GM12892 (cell line): ENCODE results near the gene SLC45A1.

Experiments used
- DNase-seq: peaks from one replicate; pipeline ENCODE4 v3.0.0; 2011; ENCODE audit not compliant: insufficient read length
- FAIRE-seq: peaks from 2 replicates; lab custom pipeline; 2011; peaks lifted over from hg19 to GRCh38; lab: Jason Lieb, UNC
- POLR2A ChIP-seq: IDR thresholded peaks from 2 replicates; pipeline ENCODE4 v1.6.1; 2011; ENCODE audit warnings: low read depth, low read length, control low read depth
- POLR2AphosphoS5 ChIP-seq: IDR thresholded peaks from 2 replicates; pipeline ENCODE4 v1.6.1; 2011; ENCODE audit warnings: low read depth, low read length, control low read depth
- TAF1 ChIP-seq: IDR thresholded peaks from 2 replicates; pipeline ENCODE4 v1.6.1; 2011; ENCODE audit warnings: low read depth, mild to moderate bottlenecking, control low read depth, low read length, borderline replicate concordance

Gene SLC45A1

DNA sequence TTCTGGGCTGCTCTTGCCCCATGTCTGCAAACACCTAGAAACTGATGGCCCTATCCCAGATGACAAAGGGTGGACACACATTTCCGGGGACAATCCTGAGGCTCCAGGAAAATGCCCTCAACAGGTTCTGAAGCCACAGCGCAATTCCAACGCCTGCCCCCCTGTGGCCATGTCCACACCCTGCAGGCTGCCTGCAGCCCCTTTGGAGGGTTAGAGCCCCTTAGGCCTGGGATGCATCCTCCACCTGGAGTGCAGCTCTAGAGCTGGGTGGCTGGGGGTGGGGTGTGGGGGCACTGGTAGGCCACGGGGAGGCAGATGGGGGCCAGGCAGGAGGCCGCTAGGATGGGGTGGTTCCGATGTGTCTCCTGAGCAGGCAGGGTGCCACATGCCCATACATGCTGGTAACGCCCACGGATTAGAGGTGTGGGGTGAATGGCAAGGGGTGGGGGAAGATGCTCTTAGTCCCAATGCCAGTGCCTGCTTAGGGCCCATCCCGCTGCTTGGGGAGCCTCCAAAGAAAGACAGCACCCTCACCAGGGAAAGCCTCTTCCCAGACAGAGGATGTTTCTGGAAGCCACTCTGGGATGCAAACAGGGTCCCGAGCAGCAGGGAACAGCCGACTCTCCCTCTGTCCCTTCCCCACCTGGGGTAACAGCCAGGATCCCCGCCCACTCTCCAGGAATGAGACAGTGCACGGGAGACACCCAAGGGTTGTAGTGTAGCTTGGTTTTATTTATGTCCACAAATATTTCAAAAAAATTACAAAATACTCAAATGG is 34.0 kb downstream of the SLC45A1 start:
- FAIRE-seq (no peak), DNase-seq (no peak)
- TF ChIP-seq TAF1 = no peak
- no peak for TF ChIP-seq POLR2A
- no peak for TF ChIP-seq POLR2AphosphoS5

- no peak for DNase-seq
- FAIRE-seq = no peak
- TF ChIP-seq TAF1 (no peak), POLR2A (no peak), POLR2AphosphoS5 (no peak)
Measured at GRCh38 chr1:8352471-8352845, 34.5 kb downstream of the SLC45A1 start.

DNA sequence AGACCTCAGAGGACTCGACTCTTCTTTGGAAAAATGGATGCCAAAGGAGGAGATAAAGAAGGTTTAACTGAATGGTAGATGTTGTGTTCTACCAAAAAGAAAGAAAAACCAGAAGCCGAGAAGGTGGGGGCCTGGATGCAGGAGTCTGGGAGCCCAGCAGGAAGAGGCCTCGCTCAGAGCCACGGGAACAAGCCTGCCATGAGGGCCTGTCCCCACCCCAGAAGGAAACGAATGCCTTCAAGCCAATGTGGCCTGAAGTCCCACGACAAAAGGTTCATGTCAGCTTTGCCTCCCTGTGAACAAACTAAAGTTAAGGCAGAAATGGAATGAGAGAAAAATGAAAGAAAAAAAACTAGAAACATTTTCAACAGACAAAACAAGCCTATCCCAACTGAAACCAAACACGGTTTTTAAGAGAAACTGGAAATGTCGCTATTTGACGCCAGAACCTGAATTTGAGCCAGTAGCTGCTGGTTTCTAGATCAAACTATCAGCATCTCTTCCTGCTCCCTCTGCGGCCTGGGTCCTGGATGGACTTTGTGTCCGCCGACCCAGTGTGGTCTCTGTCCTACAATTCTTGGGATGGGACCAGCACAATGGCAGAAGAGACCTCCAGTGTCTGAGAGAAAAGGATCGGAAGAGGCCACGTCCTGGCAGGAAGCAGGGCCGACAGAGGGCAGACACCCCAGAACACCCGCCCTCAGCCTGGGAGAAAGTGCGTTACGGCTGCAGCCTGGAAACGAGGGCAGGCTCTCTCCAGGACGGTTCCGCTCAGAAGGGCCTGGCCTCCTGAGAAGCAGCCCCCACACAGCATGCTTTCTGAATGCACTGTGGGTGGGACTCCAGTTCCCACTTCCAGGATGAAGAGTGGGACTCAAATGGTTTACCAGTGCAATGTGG is 35.2 kb downstream of the SLC45A1 start:
- no peak for FAIRE-seq
- no peak for DNase-seq
- no peak for TF ChIP-seq TAF1
- no peak for TF ChIP-seq POLR2A
- TF ChIP-seq POLR2AphosphoS5 = no peak

- TF ChIP-seq TAF1 (no peak), POLR2A (no peak), POLR2AphosphoS5 (no peak)
- DNase-seq (no peak), FAIRE-seq (no peak)
Measured at GRCh38 chr1:8354038-8354437, 36.1 kb downstream of the SLC45A1 start.

DNA sequence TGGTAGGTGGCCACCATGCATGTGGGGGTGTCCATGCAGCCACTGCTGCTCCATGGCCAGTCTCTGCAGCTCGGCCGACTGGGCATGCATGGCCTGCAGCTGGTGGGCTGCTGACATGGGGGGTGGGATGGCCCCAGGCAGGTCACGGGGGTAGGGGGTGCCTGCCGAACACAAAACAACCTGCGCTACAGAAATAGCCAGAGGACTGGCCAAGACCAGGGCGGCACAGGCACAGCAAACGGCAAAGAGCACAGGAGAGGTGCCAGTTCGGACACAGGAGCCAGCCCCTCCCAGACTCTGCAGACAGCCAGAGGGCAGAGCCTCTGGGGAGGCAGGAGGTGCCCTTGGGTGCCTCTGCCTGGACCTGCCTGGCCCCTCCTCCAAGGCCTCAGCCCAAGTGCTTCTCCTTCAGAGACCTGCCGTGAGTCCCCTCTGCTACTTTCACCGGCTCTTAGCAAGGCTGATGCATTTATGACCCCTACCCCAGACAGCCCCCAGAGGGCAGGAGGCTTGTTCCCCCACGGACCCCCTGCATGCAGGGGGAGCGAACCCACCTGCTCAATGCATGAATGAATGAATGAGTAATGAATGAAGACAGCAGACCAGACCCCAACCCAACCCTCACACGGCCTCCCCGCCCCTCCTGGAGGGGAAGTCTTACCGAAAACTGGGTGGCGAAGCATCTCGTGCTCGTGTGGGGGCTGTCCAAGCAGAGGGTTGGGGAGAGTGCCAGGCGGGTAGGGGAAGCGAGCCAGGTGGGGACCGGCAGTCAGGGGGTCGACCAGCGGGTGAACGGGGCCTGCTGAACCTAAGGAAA is 37.7 kb downstream of the SLC45A1 start:
- DNase-seq = no peak
- no peak for TF ChIP-seq POLR2A
- TF ChIP-seq POLR2AphosphoS5 = no peak
- no peak for TF ChIP-seq TAF1
- no peak for FAIRE-seq

DNA sequence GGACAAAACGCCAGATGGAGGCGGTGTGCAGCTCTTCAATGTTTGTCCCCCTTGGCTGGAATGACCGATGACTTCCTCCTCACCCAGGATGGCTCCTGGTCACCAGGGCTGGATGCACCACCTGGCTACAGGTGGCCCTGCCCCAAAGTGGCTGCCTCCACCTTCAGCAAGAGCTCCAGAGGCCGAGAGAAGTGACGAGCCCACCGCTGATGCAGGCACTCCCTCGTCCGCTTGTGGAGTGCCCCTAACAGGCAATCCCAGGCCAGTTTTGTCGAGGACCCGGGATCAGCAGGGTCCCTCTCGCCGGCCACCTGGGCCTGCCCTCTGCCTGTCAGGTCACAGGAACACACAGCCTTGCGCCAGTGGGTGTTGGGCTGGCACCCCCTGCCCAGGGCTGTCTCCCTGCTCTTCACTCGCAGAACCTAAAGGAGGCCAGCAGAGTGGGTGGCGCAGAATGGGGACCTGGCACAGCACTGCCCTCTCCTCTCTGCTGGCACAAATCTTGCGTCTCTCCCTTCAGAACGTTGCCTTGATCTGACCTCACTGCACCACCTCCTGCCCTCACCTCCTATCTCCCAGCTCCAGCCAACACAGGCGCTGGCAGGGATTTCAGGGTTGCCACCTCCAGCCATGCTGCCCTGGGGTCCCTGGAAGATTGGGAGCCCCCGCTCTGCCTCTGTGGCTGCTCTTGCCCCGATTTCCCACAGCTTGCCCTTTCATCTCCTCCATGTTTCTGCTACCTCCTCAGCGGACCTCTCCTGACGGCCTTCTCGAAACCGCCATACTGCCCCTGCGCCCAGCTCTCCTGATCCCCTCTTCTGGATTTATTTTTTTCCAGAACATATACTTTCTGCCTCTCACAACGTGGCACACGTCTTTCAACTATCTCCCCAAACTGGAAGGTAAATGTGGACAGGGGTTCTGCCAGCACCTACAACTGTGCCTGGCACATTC is 38.6 kb downstream of the SLC45A1 start:
- no peak for FAIRE-seq
- DNase-seq = no peak
- TF ChIP-seq POLR2A = no peak
- TF ChIP-seq POLR2AphosphoS5 = no peak
- TF ChIP-seq TAF1 = no peak

DNA sequence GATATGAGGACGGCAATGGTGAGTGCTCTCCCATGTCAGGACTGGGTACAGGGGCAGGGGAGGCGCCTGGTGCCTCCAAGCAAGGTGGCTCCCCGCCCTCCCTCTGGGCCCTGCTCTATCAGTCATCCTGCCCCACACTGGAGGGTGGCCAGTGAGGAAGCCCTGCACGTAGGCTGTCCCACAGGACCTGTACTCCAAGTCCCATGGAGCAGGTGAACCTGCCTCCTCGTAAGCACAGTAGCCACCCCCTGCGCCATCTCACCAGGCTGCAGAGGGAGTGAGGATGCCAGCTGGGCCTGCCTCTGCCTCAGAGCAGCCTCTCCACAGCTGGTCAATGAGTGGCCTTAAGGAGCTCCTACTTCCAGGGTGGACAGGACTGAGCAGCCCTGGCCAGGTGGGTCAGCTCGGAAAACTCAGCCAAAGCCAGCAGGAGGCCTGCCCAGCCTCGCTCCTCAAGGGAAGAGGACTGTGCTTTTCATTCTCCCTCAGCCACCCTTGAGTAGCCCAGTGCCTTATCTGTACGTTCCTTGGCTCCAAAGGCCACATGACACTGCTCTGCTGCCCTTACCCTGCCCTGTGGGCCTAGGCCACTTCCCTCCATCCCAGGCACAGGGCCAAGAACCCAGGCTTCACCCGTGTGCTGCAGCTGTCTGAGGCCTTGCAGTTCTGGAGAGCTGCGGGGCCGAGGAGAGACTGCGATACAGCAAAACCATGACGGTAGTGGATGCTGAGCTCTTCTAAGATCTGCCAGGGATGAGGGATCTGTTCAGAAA is 39.6 kb downstream of the SLC45A1 start:
- FAIRE-seq = no peak
- DNase-seq = no peak
- TF ChIP-seq TAF1 = no peak
- TF ChIP-seq POLR2AphosphoS5 = no peak
- TF ChIP-seq POLR2A = no peak

GRCh38 chr1:8358241-8358896 is 40.5 kb downstream of the SLC45A1 start:
- FAIRE-seq (no peak), DNase-seq (no peak)
- TF ChIP-seq POLR2AphosphoS5 (no peak), POLR2A (no peak), TAF1 (no peak)

GRCh38 chr1:8358897-8359616 is 41.1 kb downstream of the SLC45A1 start:
- no peak for FAIRE-seq
- no peak for TF ChIP-seq POLR2AphosphoS5
- TF ChIP-seq TAF1 = no peak
- no peak for TF ChIP-seq POLR2A

More at GRCh38 chr1:8358897-8359616, 41.1 kb downstream of the SLC45A1 start:
- no peak for DNase-seq
